HepG2 (cell line): ENCODE results near the gene IQGAP2. TPM values are rescaled to one million over a fixed set of nuclear protein-coding genes. Genes with fewer than 3 reads are reported as not detected.

Experiments
- ATAC-seq: fragments of 200-7000 bp; cut with Tn5 transposase; 3 replicates; pipeline ENCODE4 v1.9.1; 2020; ENCODE audit warnings: mild to moderate bottlenecking, moderate library complexity
- BruUV-seq: library from RNA; stranded (reverse); fragments of 400-500 nt; replicated peaks from 2 replicates; lab custom pipeline; 2021; lab: Mats Ljungman, UMichigan
- CTCF ChIA-PET: fragments of 300-600 bp; formaldehyde crosslinking; extraction: SDS; loops from one replicate; lab custom pipeline; 2021; ENCODE audit warnings: low total read pairs, inconsistent platforms, low intra/inter-chr PET ratio; lab: Yijun Ruan, JAX
- POLR2A ChIA-PET: fragments of 350-600 bp; sonication (Branson Sonifier 250); formaldehyde crosslinking; loops from one replicate; lab custom pipeline; 2020; ENCODE audit warnings: antibody characterized with exemption, inconsistent platforms; lab: Yijun Ruan, JAX
- DNase-seq: peaks from one replicate; pipeline ENCODE4 v3.0.0-alpha.2; 2015; ENCODE audit warnings: low spot score
- FAIRE-seq: peaks from 3 replicates; lab custom pipeline; 2011; peaks lifted over from hg19 to GRCh38; lab: Jason Lieb, UNC
- H2AFZ ChIP-seq: one replicate; pipeline ENCODE4 v1.6.1; 2011; ENCODE audit warnings: low read length, inconsistent platforms
- H3K27ac ChIP-seq: fragments of 300-600 bp; 3 replicates; pipeline ENCODE4 v1.8.0; 2011; ENCODE audit warnings: mixed run types, mild to moderate bottlenecking, mixed read lengths, low read length, inconsistent platforms; ENCODE audit not compliant: insufficient read depth; ENCODE audit errors: extremely low read length
- H3K27me3 ChIP-seq, 2 experiments: fragments of 200-600 bp in 1 of 2; 2 replicates in 1 of 2; 3 replicates in 1 of 2; pipeline versions ENCODE4 v1.6.0 to v1.8.0; 2011; ENCODE audit warnings: low read length in 2 of 2, mild to moderate bottlenecking in 2 of 2, moderate library complexity in 2 of 2, inconsistent platforms in 1 of 2; ENCODE audit not compliant: insufficient read depth in 2 of 2, control insufficient read depth in 1 of 2
- H3K36me3 ChIP-seq, 2 experiments: fragments of 200-600 bp in 1 of 2; replicated peaks in 1 of 2; 2 replicates in 1 of 2; 3 replicates in 1 of 2; pipeline versions ENCODE4 v1.5.1 to v1.8.0; 2011; ENCODE audit warnings: low read length in 2 of 2, inconsistent platforms in 1 of 2; ENCODE audit not compliant: insufficient read depth in 2 of 2, control insufficient read depth in 1 of 2
- H3K4me1 ChIP-seq: 2 replicates; pipeline ENCODE4 v1.5.1; 2012; ENCODE audit warnings: low read length, inconsistent platforms; ENCODE audit not compliant: insufficient read depth
- H3K4me2 ChIP-seq: 2 replicates; pipeline ENCODE4 v1.6.0; 2011; ENCODE audit warnings: low read depth, low read length, inconsistent platforms
- H3K4me3 ChIP-seq, 3 experiments: fragments of 200-600 bp in 1 of 3; sonication (generic), shearing (Covaris generic) in 1 of 3; replicated peaks in 1 of 3; 2 replicates each; pipeline ENCODE4 v1.5.1; 2011 to 2016; ENCODE audit warnings: low read length in 3 of 3, inconsistent platforms in 2 of 3, low read depth in 2 of 3, mild to moderate bottlenecking in 2 of 3, control low read depth in 1 of 3, mixed read lengths in 1 of 3; ENCODE audit not compliant: insufficient read depth in 1 of 3
- H3K79me2 ChIP-seq: one replicate; pipeline ENCODE4 v1.6.1; 2011; ENCODE audit warnings: low read length, inconsistent platforms; ENCODE audit not compliant: insufficient read depth
- H3K9ac ChIP-seq: 2 replicates; pipeline ENCODE4 v1.6.0; 2011; ENCODE audit warnings: mild to moderate bottlenecking, low read depth, low read length, inconsistent platforms; ENCODE audit not compliant: insufficient read depth
- H3K9me3 ChIP-seq: 2 replicates; pipeline ENCODE4 v1.5.1; 2012; ENCODE audit warnings: mild to moderate bottlenecking, low read length
- H4K20me1 ChIP-seq: 2 replicates; pipeline ENCODE4 v1.6.0; 2011; ENCODE audit warnings: inconsistent platforms, mild to moderate bottlenecking, low read length, moderate library complexity; ENCODE audit not compliant: insufficient read depth
- ARHGAP35 ChIP-seq: sonication (generic); formaldehyde crosslinking; IDR thresholded peaks from 2 replicates; pipeline ENCODE4 v1.9.0; 2022; ENCODE audit warnings: mild to moderate bottlenecking, inconsistent platforms, moderate library complexity, missing genetic modification reagents, borderline replicate concordance
- FIP1L1 ChIP-seq: fragments of 200-400 bp; formaldehyde crosslinking; IDR thresholded peaks from 2 replicates; pipeline ENCODE4 v1.6.1; 2018; ENCODE audit warnings: low read depth, mild to moderate bottlenecking, low read length, moderate library complexity, borderline replicate concordance; ENCODE audit not compliant: insufficient read depth
- MTF2 ChIP-seq: sonication (generic); formaldehyde crosslinking; IDR thresholded peaks from 2 replicates; pipeline ENCODE4 v1.5.0; 2020; ENCODE audit warnings: missing genetic modification reagents, borderline replicate concordance
- NFKBIZ ChIP-seq: IDR thresholded peaks from 2 replicates; pipeline ENCODE4 v1.6.1; 2018; ENCODE audit warnings: missing genetic modification reagents, missing compliant biosample characterization
- PAX8 ChIP-seq: sonication (generic); formaldehyde crosslinking; IDR thresholded peaks from 2 replicates; pipeline ENCODE4 v1.8.0; 2022; ENCODE audit warnings: mild to moderate bottlenecking, missing genetic modification reagents, borderline replicate concordance
- PAXIP1 ChIP-seq: sonication (generic); formaldehyde crosslinking; conservative IDR thresholded peaks from 2 replicates; pipeline ENCODE4 v1.4.0; 2020; ENCODE audit warnings: mild to moderate bottlenecking, missing genetic modification reagents, moderate library complexity
- RBM39 ChIP-seq: fragments of 200-400 bp; formaldehyde crosslinking; IDR thresholded peaks from one replicate; pipeline ENCODE4 v1.6.1; 2018; ENCODE audit warnings: antibody characterized with exemption, mild to moderate bottlenecking, low read depth, low read length; ENCODE audit not compliant: poor library complexity, severe bottlenecking
- SRF ChIP-seq: IDR thresholded peaks from 2 replicates; pipeline ENCODE4 v1.6.1; 2011; ENCODE audit warnings: mild to moderate bottlenecking, low read depth, low read length, moderate library complexity
- TCF12 ChIP-seq, 2 experiments: fragments of 450-650 bp in 1 of 2; sonication (generic) in 1 of 2; formaldehyde crosslinking in 1 of 2; IDR thresholded peaks; 2 replicates each; pipeline versions ENCODE4 v1.6.1 to v1.8.0; 2017 to 2022; ENCODE audit warnings: antibody characterized with exemption in 1 of 2, mild to moderate bottlenecking in 1 of 2, missing genetic modification reagents in 1 of 2, moderate library complexity in 1 of 2
- ZNF263 ChIP-seq: sonication (generic); formaldehyde crosslinking; IDR thresholded peaks from 2 replicates; pipeline ENCODE4 v1.4.0; 2020; ENCODE audit warnings: missing genetic modification reagents
- ZNF33B ChIP-seq: sonication (generic); formaldehyde crosslinking; IDR thresholded peaks from 2 replicates; pipeline ENCODE4 v1.5.1; 2020; ENCODE audit warnings: mild to moderate bottlenecking, missing genetic modification reagents
- ZSCAN12 ChIP-seq: sonication (generic); formaldehyde crosslinking; IDR thresholded peaks from 2 replicates; pipeline ENCODE4 v1.9.0; 2021; ENCODE audit warnings: mild to moderate bottlenecking, missing genetic modification reagents
- ZSCAN30 ChIP-seq: sonication (generic); formaldehyde crosslinking; IDR thresholded peaks from 2 replicates; pipeline ENCODE4 v1.5.0; 2020; ENCODE audit warnings: mild to moderate bottlenecking, missing genetic modification reagents
- WGBS: methylation state at CpG from one replicate; pipeline ENCODE4 v1.1.6; 2017; ENCODE audit warnings: low lambda C conversion rate; 5-methylcytosine and 5-hydroxymethylcytosine counted together
- in situ Hi-C: cut with HindIII; loops from 2 replicates; pipeline ENCODE4 v1.10.0; 2017; ENCODE audit warnings: low pct_unique_long_range_greater_than_20kb; ENCODE audit not compliant: extremely low pct_ligation_motif_present
- intact Hi-C: fragments of 100-400 bp; cut with micrococcal nuclease; formaldehyde crosslinking; loops from one replicate; pipeline ENCODE4 v1.10.0; 2022; ENCODE audit not compliant: unreplicated experiment
- polyA plus RNA-seq, 8 experiments: library from polyadenylated mRNA; depleted of rRNA in 3 of 8; stranded (reverse) in 7 of 8; unstranded in 1 of 8; fragments of >200 nt; fragmentation: Illumina TruSeq in 4 of 8; extraction: Trizol in 4 of 8; gene quantifications; 2 replicates each; pipeline versions ENCODE4 v1.2.1 to v1.2.3, GENCODE V29; 2011 to 2016; ENCODE audit warnings: low read depth in 4 of 8, missing spikeins in 1 of 8, mixed read lengths in 1 of 8; ENCODE audit not compliant: insufficient read depth in 1 of 8
- total RNA-seq, 5 experiments: library from RNA; depleted of rRNA; stranded (reverse); fragments of >200 nt; fragmentation: Illumina TruSeq; extraction: Trizol; gene quantifications; 2 replicates each; pipeline ENCODE4 v1.2.3, GENCODE V29; 2016; ENCODE audit warnings: low read depth in 1 of 5

IQGAP2 gene
- total and polyA plus RNA-seq, 2 of the 13 experiments (the other 11 are each of a cell fraction or from before 2014, with no cell fraction given) = 35.2 to 83.3 TPM

- no peak for FAIRE-seq
- Histone ChIP-seq H3K9me3 (no peaks in the 10 kb centered on the region), H3K9ac (no peak overlapping the region), H3K4me1 (peaks cover 18% of the 10 kb centered on the region), H3K36me3 (0 out of 5 replicates have a peak, but pooled peaks cover 0 to 4% of the 10 kb centered on the region in 2 experiments), H3K4me2 (no peak overlapping the region), H3K27ac (no peak overlapping the region), H3K79me2 (no peaks in the 10 kb centered on the region), H2AFZ (no peak overlapping the region), H3K4me3 (no peak overlapping the region), H4K20me1 (no peaks in the 10 kb centered on the region), H3K27me3 (no peaks in the 10 kb centered on the region)
- intact Hi-C loops = no loop called here
- 70% methylated on average over 4 of the region's 4 CpGs for WGBS
- in situ Hi-C loops = no loop called here
- POLR2A ChIA-PET = no interaction called here
- DNase-seq = no peak
- CTCF ChIA-PET = no interaction called here
- ATAC-seq = no peak
- no TSS peak for BruUV-seq
- TF ChIP-seq FIP1L1 (no peak), ZNF33B (CRISPR knock-in tag) (no peak), PAXIP1 (CRISPR knock-in tag) (no peak), NFKBIZ (CRISPR knock-in tag) (no peak), ZSCAN30 (CRISPR knock-in tag) (no peak), RBM39 (no peak), ZSCAN12 (CRISPR knock-in tag) (no peak), TCF12 (IDR thresholded peaks at IDR 0.05) (no peak), TCF12 (CRISPR knock-in tag; IDR thresholded peaks at IDR 0.05) (no peak), SRF (no peak), PAX8 (CRISPR knock-in tag) (no peak), MTF2 (CRISPR knock-in tag) (no peak), ARHGAP35 (no peak), ZNF263 (CRISPR knock-in tag) (no peak)
Measured at GRCh38 chr5:76735762-76736545, 332.9 kb downstream of the IQGAP2 start.
